HCT116 (cell line): ENCODE data around the gene NAA50. TPM values are rescaled to one million over a fixed set of nuclear protein-coding genes. Genes with fewer than 3 reads are reported as not detected.

ENCODE experiments used
- ATAC-seq: fragments of 200-7000 bp; cut with Tn5 transposase; 2 replicates; pipeline ENCODE4 v1.9.1; 2020; ENCODE audit warnings: mild to moderate bottlenecking, moderate library complexity
- BruUV-seq: library from RNA; stranded (reverse); fragments of 400-500 nt; replicated peaks from 2 replicates; lab custom pipeline; 2021; lab: Mats Ljungman, UMichigan
- CTCF ChIA-PET: fragments of 300-600 bp; sonication (Branson Sonifier 250); formaldehyde crosslinking; loops from one replicate; lab custom pipeline; 2021; ENCODE audit warnings: antibody characterized with exemption; lab: Charles Lee
- POLR2A ChIA-PET: fragments of 300-600, 350-600 bp; sonication (Branson Sonifier 250); formaldehyde crosslinking; loops from one replicate; lab custom pipeline; 2021; ENCODE audit warnings: antibody characterized with exemption; lab: Charles Lee
- RAD21 ChIA-PET, 2 experiments: fragments of 300-600 bp; sonication (Branson Sonifier 250); formaldehyde crosslinking; loops; one replicate each; lab custom pipeline; 2023; ENCODE audit warnings: low total read pairs in 2 of 2; ENCODE audit not compliant: uncharacterized antibody in 2 of 2, unreplicated experiment in 2 of 2, low non-redundant PET in 1 of 2; lab: Charles Lee
- DNase-seq: peaks from one replicate; pipeline ENCODE4 v3.0.0-alpha.2; 2010; ENCODE audit warnings: low read depth, low spot score
- H2AFZ ChIP-seq: fragments of 200-600 bp; shearing (Covaris generic), sonication (generic); 2 replicates; pipeline ENCODE4 v1.6.1; 2017; ENCODE audit warnings: low read depth, mixed run types, mixed read lengths, antibody characterized with exemption, low read length; ENCODE audit not compliant: poor library complexity, severe bottlenecking
- H3K27ac ChIP-seq: 2 replicates; pipeline ENCODE4 v1.5.1; 2012; ENCODE audit warnings: low read depth, low read length
- H3K27me3 ChIP-seq: fragments of 200-600 bp; sonication (generic); 2 replicates; pipeline ENCODE4 v1.6.1; 2016; ENCODE audit warnings: mixed run types, low read length, mixed read lengths; ENCODE audit not compliant: insufficient read depth
- H3K36me3 ChIP-seq, 2 experiments: fragments of 200-500 bp in 1 of 2; fragments of 200-600 bp in 1 of 2; sonication (Bioruptor generic) in 1 of 2; sonication (generic) in 1 of 2; 2 replicates each; pipeline versions ENCODE4 v1.5.1 to v1.6.1; 2014 to 2016; ENCODE audit warnings: low read length in 2 of 2, inconsistent platforms in 1 of 2, mixed read lengths in 1 of 2, mixed run types in 1 of 2; ENCODE audit not compliant: insufficient read depth in 2 of 2, control insufficient read depth in 1 of 2
- H3K4me1 ChIP-seq, 2 experiments: fragments of 200-600 bp in 1 of 2; sonication (generic) in 1 of 2; 2 replicates each; pipeline versions ENCODE4 v1.5.1 to v1.6.1; 2012 to 2017; ENCODE audit warnings: low read length in 2 of 2, inconsistent platforms in 1 of 2, mild to moderate bottlenecking in 1 of 2, mixed read lengths in 1 of 2, mixed run types in 1 of 2, moderate library complexity in 1 of 2; ENCODE audit not compliant: insufficient read depth in 2 of 2, control insufficient read depth in 1 of 2
- H3K4me2 ChIP-seq: fragments of 200-600 bp; sonication (generic); 2 replicates; pipeline ENCODE4 v1.6.1; 2017; ENCODE audit warnings: mixed run types, low read length, mixed read lengths
- H3K4me3 ChIP-seq, 2 experiments: fragments of 200-600 bp in 1 of 2; sonication (generic) in 1 of 2; replicated peaks in 1 of 2; 2 replicates each; pipeline ENCODE4 v1.5.1; 2011 to 2016; ENCODE audit warnings: low read length in 2 of 2, control low read depth in 1 of 2, low read depth in 1 of 2, mild to moderate bottlenecking in 1 of 2, mixed read lengths in 1 of 2, mixed run types in 1 of 2
- H3K79me2 ChIP-seq: fragments of 200-600 bp; sonication (generic); 2 replicates; pipeline ENCODE4 v1.6.1; 2017; ENCODE audit warnings: mild to moderate bottlenecking, mixed run types, low read length, moderate library complexity, mixed read lengths; ENCODE audit not compliant: insufficient read depth
- H3K9ac ChIP-seq: fragments of 200-600 bp; sonication (generic); 2 replicates; pipeline ENCODE4 v1.6.1; 2016; ENCODE audit warnings: low read length, mixed read lengths
- H3K9me2 ChIP-seq: fragments of 200-600 bp; sonication (generic), shearing (Covaris generic); 2 replicates; pipeline ENCODE4 v1.6.1; 2017; ENCODE audit warnings: mixed run types, mild to moderate bottlenecking, moderate library complexity; ENCODE audit not compliant: insufficient read depth
- H3K9me3 ChIP-seq, 2 experiments: fragments of 200-500 bp in 1 of 2; fragments of 200-600 bp in 1 of 2; sonication (Bioruptor generic) in 1 of 2; sonication (generic) in 1 of 2; 2 replicates each; pipeline ENCODE4 v1.6.1; 2014 to 2017; ENCODE audit warnings: low read length in 2 of 2, mixed read lengths in 2 of 2, inconsistent platforms in 1 of 2, low read depth in 1 of 2, mild to moderate bottlenecking in 1 of 2, mixed run types in 1 of 2, moderate library complexity in 1 of 2; ENCODE audit not compliant: control insufficient read depth in 1 of 2, insufficient read depth in 1 of 2
- H4K20me1 ChIP-seq: fragments of 200-600 bp; sonication (generic), shearing (Covaris generic); 2 replicates; pipeline ENCODE4 v1.6.1; 2017; ENCODE audit warnings: mixed run types, mild to moderate bottlenecking, moderate library complexity; ENCODE audit not compliant: insufficient read depth
- CBX3 ChIP-seq: IDR thresholded peaks from 2 replicates; pipeline ENCODE4 v1.6.1; 2012; ENCODE audit warnings: low read depth
- CEBPB ChIP-seq: IDR thresholded peaks from 2 replicates; pipeline ENCODE4 v1.6.1; 2012; ENCODE audit warnings: low read depth
- ELF1 ChIP-seq: IDR thresholded peaks from 2 replicates; pipeline ENCODE4 v1.6.1; 2012; ENCODE audit warnings: low read depth, borderline replicate concordance
- JUND ChIP-seq: IDR thresholded peaks from 2 replicates; pipeline ENCODE4 v1.6.1; 2012
- POLR2A ChIP-seq: IDR thresholded peaks from 2 replicates; pipeline ENCODE4 v1.7.0; 2011; ENCODE audit warnings: borderline replicate concordance; ENCODE audit not compliant: insufficient read depth, insufficient read length; ENCODE audit errors: extremely low read depth
- POLR2AphosphoS5 ChIP-seq: IDR thresholded peaks from 2 replicates; pipeline ENCODE4 v1.6.1; 2011; ENCODE audit warnings: mild to moderate bottlenecking, low read depth, low read length, moderate library complexity
- RAD21 ChIP-seq: IDR thresholded peaks from 2 replicates; pipeline ENCODE4 v1.6.1; 2012; ENCODE audit warnings: low read depth, mild to moderate bottlenecking
- REST ChIP-seq: IDR thresholded peaks from 2 replicates; pipeline ENCODE4 v1.6.1; 2012; ENCODE audit warnings: low read depth
- YY1 ChIP-seq: IDR thresholded peaks from 2 replicates; pipeline ENCODE4 v1.6.1; 2011; ENCODE audit warnings: low read length, low read depth, moderate library complexity, mild to moderate bottlenecking; ENCODE audit not compliant: insufficient replicate concordance; ENCODE audit errors: extremely low read depth
- ZBTB33 ChIP-seq: IDR thresholded peaks from 2 replicates; pipeline ENCODE4 v1.6.1; 2011; ENCODE audit warnings: mild to moderate bottlenecking, low read length, moderate library complexity; ENCODE audit not compliant: insufficient replicate concordance; ENCODE audit errors: extremely low read depth
- ZFX ChIP-seq: fragments of 450-650 bp; IDR thresholded peaks from 2 replicates; pipeline ENCODE4 v1.6.1; 2017
- ZNF274 ChIP-seq: fragments of 200-500 bp; sonication (Bioruptor generic); IDR thresholded peaks from 2 replicates; pipeline ENCODE4 v1.6.1; 2014; ENCODE audit warnings: mild to moderate bottlenecking, low read depth, low read length, inconsistent platforms
- intact Hi-C: fragments of 100-400 bp; cut with micrococcal nuclease; formaldehyde crosslinking; loops from 2 replicates; pipeline ENCODE4 v1.10.0; 2022
- total RNA-seq: library from RNA; stranded (reverse); gene quantifications from one replicate; pipeline ENCODE4 v1.2.1, GENCODE V29; 2021; ENCODE audit not compliant: unreplicated experiment
- TF ChIP-seq, protein P1 (sequence below): IDR thresholded peaks from 2 replicates; pipeline ENCODE4 v1.6.1; 2012
- TF ChIP-seq, protein P2 (sequence below): IDR thresholded peaks from 2 replicates; pipeline ENCODE4 v1.6.1; 2012

Gene NAA50
- total RNA-seq, 1 experiment from 2014 or later = 233 TPM

GRCh38 chr3:113783463-113783862 lies 37.4 kb upstream of the NAA50 start:
- intact Hi-C loops = no loop called here
- Histone ChIP-seq H3K27me3 (no peaks in the 10 kb centered on the region), H2AFZ (no peak overlapping the region), H3K4me2 (no peak overlapping the region), H3K4me3 (no peak overlapping the region), H3K4me1 (no peaks in the 10 kb centered on the region), H3K79me2 (no peaks in the 10 kb centered on the region)
- BruUV-seq = no TSS peak
- ChIA-PET POLR2A (no interaction called here), CTCF (no interaction called here)
- ATAC-seq = no peak
- DNase-seq = no peak
- no peak for TF ChIP-seq YY1
- no peak for TF ChIP-seq CEBPB
- TF ChIP-seq JUND = no peak
- TF ChIP-seq POLR2AphosphoS5 = no peak
- TF ChIP-seq REST = no peak
- TF ChIP-seq, protein P1, sequence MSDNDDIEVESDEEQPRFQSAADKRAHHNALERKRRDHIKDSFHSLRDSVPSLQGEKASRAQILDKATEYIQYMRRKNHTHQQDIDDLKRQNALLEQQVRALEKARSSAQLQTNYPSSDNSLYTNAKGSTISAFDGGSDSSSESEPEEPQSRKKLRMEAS = no peak
- TF ChIP-seq ELF1 = no peak
- no peak for TF ChIP-seq ZBTB33
- TF ChIP-seq CBX3 = no peak
- TF ChIP-seq, protein P2, sequence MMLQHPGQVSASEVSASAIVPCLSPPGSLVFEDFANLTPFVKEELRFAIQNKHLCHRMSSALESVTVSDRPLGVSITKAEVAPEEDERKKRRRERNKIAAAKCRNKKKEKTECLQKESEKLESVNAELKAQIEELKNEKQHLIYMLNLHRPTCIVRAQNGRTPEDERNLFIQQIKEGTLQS = no peak
- TF ChIP-seq RAD21 = no peak
- no peak for TF ChIP-seq ZFX
- TF ChIP-seq ZNF274 = no peak
- TF ChIP-seq POLR2A = no peak
- TF ChIP-seq, all 23 proteins: peak for 0
- H3K9ac ChIP-seq = no peak overlapping the region
- no peaks in the 10 kb centered on the region for H3K9me3 ChIP-seq
- RAD21 ChIA-PET = interaction anchor here in 1 of 2 experiments (0.5 kb wide), 1 partner anchor 35 kb away, joined by 4 read pairs; no protein-coding TSS in a partner anchor
- no peaks in the 10 kb centered on the region for H4K20me1 ChIP-seq
- H3K36me3 ChIP-seq = peaks cover 0 to 6% of the 10 kb centered on the region in 2 experiments; a peak in 2 of 4 replicates
- H3K27ac ChIP-seq = no peak overlapping the region
- no peaks in the 10 kb centered on the region for H3K9me2 ChIP-seq
